Uterus (tissue), 4 donors: ENCODE data around the gene LIG3. TPM values are rescaled to one million over a fixed set of nuclear protein-coding genes. Genes with fewer than 3 reads are reported as not detected.
"Not testable (repeated sequence)": the region's sequence is repeated elsewhere in the genome, so short reads cannot be mapped to it uniquely, and the experiment has no call there.

Experiments
- DNase-seq, 2 donors: peaks; one replicate each; pipeline ENCODE4 v3.0.0-alpha.2; 2019 to 2020
- H3K27ac ChIP-seq, 2 donors: fragments of 200-600 bp; sonication (generic); 1 replicate in 1 of 2; 2 replicates in 1 of 2; pipeline ENCODE4 v1.5.1; 2016 to 2018
- H3K27me3 ChIP-seq, 2 donors: fragments of 200-600 bp; sonication (generic); one replicate each; pipeline ENCODE4 v1.5.1; 2018 to 2019; ENCODE audit warnings: control low read depth in 1 of 2
- H3K36me3 ChIP-seq, 2 donors: fragments of 200-600 bp; sonication (generic); one replicate each; pipeline ENCODE4 v1.5.1; 2019; ENCODE audit warnings: control low read depth in 1 of 2
- H3K4me1 ChIP-seq, 2 donors: fragments of 200-600 bp; sonication (generic); one replicate each; pipeline ENCODE4 v1.5.1; 2018 to 2019; ENCODE audit warnings: control low read depth in 1 of 2
- H3K4me3 ChIP-seq, 2 donors: fragments of 200-600 bp; sonication (generic); 1 replicate in 1 of 2; 2 replicates in 1 of 2; pipeline ENCODE4 v1.5.1; 2018 to 2019; ENCODE audit warnings: mild to moderate bottlenecking in 1 of 2
- H3K9me3 ChIP-seq, 2 donors: fragments of 200-600 bp; sonication (generic); one replicate each; pipeline ENCODE4 v1.5.1; 2019; ENCODE audit warnings: control low read depth in 1 of 2
- POLR2A ChIP-seq, 2 donors: fragments of 450-650 bp; IDR thresholded peaks; one replicate each; pipeline ENCODE4 v1.6.1; 2016; ENCODE audit warnings: antibody characterized with exemption in 2 of 2, mild to moderate bottlenecking in 1 of 2, moderate library complexity in 1 of 2
- intact Hi-C: fragments of 100-400 bp; cut with DNase I; formaldehyde crosslinking; loops from one replicate; pipeline ENCODE4 v1.15.1; 2023; ENCODE audit warnings: low total_unique reads
- total RNA-seq, 4 donors: library from RNA; depleted of rRNA in 3 of 4; stranded (reverse); fragments of >200 nt in 3 of 4; gene quantifications; one replicate each; pipeline versions ENCODE4 v1.1.0 to v1.2.4, GENCODE V29; 2014 to 2023
- TF ChIP-seq, protein P1 (sequence below), 4 experiments: fragments of 200-600 bp in 2 of 4; fragments of 450-650 bp in 2 of 4; sonication (generic) in 2 of 4; IDR thresholded peaks; one replicate each; pipeline ENCODE4 v1.5.1; 2016 to 2019; ENCODE audit warnings: antibody characterized with exemption in 4 of 4, mild to moderate bottlenecking in 2 of 4, moderate library complexity in 1 of 4
- donor health status: DM: yes; HTN: yes; CAD: no.

Gene LIG3
- total RNA-seq, 4 donors from 2014 or later = 11.5 to 108 (median 57.0) TPM

DNA sequence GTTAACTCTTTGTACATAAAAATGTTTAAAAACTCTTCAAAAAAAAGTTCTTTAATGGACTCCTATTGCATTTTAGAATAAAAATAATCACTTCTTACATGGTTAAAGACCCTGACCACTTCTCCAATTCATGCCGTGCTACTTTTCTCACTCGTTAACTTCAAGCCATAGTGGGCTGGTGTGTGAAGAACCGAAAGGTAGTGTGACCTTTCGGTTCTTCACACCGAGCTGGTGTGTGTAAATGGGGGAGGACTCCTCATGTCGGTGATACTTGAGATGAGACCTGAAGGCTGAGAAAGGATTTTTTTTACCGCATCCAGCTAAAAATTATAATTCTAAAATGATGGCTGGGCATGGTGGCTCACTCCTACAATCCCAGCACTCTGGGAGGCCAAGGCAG, 61.1 kb downstream of the LIG3 start:
- Histone ChIP-seq H3K27me3 (no peaks in the 10 kb centered on the region), H3K9me3 (no peaks in the 10 kb centered on the region), H3K4me1 (no peaks in the 10 kb centered on the region), H3K27ac (no peak overlapping the region), H3K36me3 (no peaks in the 10 kb centered on the region), H3K4me3 (no peak overlapping the region)
- intact Hi-C loops = no loop called here
- TF ChIP-seq, protein P1, sequence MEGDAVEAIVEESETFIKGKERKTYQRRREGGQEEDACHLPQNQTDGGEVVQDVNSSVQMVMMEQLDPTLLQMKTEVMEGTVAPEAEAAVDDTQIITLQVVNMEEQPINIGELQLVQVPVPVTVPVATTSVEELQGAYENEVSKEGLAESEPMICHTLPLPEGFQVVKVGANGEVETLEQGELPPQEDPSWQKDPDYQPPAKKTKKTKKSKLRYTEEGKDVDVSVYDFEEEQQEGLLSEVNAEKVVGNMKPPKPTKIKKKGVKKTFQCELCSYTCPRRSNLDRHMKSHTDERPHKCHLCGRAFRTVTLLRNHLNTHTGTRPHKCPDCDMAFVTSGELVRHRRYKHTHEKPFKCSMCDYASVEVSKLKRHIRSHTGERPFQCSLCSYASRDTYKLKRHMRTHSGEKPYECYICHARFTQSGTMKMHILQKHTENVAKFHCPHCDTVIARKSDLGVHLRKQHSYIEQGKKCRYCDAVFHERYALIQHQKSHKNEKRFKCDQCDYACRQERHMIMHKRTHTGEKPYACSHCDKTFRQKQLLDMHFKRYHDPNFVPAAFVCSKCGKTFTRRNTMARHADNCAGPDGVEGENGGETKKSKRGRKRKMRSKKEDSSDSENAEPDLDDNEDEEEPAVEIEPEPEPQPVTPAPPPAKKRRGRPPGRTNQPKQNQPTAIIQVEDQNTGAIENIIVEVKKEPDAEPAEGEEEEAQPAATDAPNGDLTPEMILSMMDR (IDR thresholded peaks at IDR 0.05) = no peak
- no peak for TF ChIP-seq POLR2A (IDR thresholded peaks at IDR 0.05)
- DNase-seq = no peak

DNA sequence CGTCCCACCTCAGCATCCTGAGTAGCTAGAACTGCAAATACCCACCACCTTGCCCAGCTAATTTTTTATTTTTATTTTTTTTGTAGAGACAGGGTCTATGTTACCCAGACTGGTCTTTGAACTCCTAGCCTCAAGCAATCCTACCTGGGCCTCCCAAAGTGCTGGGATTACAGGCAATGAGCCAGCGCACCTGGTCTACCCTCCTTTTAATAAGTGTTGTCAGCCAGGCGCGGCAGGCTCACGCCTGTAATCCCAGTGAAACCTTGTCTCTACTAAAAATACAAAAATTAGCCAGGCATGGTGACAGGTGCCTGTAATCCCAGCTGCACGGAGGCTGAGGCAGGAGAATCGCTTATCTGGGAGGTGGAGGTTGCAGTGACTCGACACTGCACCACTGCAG, 63.9 kb downstream of the LIG3 start:
- no peak for TF ChIP-seq POLR2A (IDR thresholded peaks at IDR 0.05)
- TF ChIP-seq, protein P1 (IDR thresholded peaks at IDR 0.05) = no peak
- no peaks in the 10 kb centered on the region for H3K27me3 ChIP-seq
- H3K4me3 ChIP-seq = no peak overlapping the region
- H3K27ac ChIP-seq = no peak overlapping the region
- no peaks in the 10 kb centered on the region for H3K4me1 ChIP-seq
- H3K9me3 ChIP-seq = no peaks in the 10 kb centered on the region
- DNase-seq = no peak
- intact Hi-C loops = no loop called here
- no peaks in the 10 kb centered on the region for H3K36me3 ChIP-seq

DNA sequence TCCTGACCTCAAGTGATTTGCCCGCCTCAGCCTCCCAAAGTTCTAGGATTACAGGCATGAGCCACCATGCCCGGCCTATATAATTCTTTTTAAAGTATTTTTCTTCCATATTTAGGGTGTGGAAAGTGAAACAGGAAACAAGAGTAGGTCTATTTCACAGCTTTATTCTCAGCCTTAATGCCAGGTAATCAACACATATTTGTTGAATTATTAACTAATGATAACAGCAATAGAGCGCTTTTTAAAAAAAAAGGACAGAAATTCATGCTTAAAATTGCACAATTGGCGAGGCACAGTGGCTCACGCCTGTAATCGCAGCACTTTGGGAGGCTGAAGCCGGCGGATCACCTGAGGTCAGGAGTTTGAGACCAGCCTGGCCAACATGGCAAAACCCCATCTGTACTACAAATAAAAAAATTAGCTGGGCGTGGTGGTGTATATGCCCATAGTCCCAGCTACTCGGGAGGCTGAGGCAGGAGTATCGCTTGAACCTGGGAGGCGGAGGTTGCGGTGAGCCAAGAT, 65.2 kb downstream of the LIG3 start:
- H3K27ac ChIP-seq, DNase-seq, H3K9me3 ChIP-seq, intact Hi-C loops, H3K4me3 ChIP-seq, H3K27me3 ChIP-seq, H3K4me1 ChIP-seq, H3K36me3 ChIP-seq: not testable (repeated sequence)

DNA sequence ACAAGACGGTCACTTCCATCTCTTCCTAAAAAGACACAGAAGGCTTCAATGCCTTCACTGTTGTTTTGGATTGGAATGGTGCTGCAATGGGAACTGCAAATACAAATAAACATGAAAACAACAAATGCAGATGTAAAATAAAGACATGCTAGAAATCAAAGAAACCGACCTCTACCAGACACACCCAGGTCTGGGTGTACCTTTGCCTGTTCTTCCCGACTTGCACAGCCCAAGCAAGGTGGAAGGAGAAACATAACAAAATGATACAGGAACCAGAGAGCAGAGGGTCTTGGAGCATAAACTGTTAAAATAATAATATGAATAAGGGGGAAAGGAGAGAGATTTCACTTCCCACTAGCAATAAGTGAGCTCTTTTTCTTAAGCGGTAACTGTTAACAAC, 65.9 kb downstream of the LIG3 start:
- H3K36me3 ChIP-seq = no peaks in the 10 kb centered on the region
- no peak overlapping the region for H3K4me3 ChIP-seq
- DNase-seq = no peak
- TF ChIP-seq, protein P1 (IDR thresholded peaks at IDR 0.05) = no peak
- TF ChIP-seq POLR2A (IDR thresholded peaks at IDR 0.05) = no peak
- no peak overlapping the region for H3K27ac ChIP-seq
- intact Hi-C loops = no loop called here
- no peaks in the 10 kb centered on the region for H3K27me3 ChIP-seq
- no peaks in the 10 kb centered on the region for H3K4me1 ChIP-seq
- no peaks in the 10 kb centered on the region for H3K9me3 ChIP-seq

DNA sequence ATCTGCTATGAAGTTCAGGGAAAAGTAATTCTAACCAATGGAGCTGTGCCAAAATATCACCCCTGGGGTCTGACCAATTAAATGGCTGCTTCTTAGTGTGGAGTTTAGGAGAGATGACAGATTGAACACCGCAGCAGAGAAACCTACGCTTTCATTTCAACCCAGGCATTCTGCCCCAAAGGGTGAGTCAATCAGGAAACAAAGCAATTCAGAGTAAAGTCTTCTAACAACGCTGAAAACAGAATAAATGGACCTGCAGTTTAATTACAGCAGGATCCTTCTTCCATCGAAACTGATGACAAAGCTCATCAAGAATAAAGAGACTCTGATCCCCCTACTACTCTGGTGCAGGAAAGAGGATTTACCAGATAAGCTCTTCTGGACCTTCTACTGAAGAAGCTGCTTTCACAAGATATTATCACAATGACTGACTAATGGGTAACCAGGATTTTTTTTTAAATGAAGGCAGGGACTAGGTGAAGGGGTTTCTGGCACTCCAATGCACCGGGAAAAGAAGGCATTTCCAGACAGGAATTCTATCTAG, 66.5 kb downstream of the LIG3 start:
- H3K27ac ChIP-seq = no peak overlapping the region
- no peak for DNase-seq
- TF ChIP-seq, protein P1 (IDR thresholded peaks at IDR 0.05) = no peak
- no peak for TF ChIP-seq POLR2A (IDR thresholded peaks at IDR 0.05)
- H3K4me1 ChIP-seq = no peaks in the 10 kb centered on the region
- no peaks in the 10 kb centered on the region for H3K36me3 ChIP-seq
- H3K4me3 ChIP-seq = no peak overlapping the region
- no peaks in the 10 kb centered on the region for H3K9me3 ChIP-seq
- intact Hi-C loops = no loop called here
- H3K27me3 ChIP-seq = no peaks in the 10 kb centered on the region
